ENCODE measurements around the gene ZDHHC13. TPM values are rescaled to one million over a fixed set of nuclear protein-coding genes. Genes with fewer than 3 reads are reported as not detected.

ZDHHC13 gene
- total and polyA plus RNA-seq, 3 donors from 2014 or later, result 16.3 to 32.6 (median 17.2) TPM

DNA sequence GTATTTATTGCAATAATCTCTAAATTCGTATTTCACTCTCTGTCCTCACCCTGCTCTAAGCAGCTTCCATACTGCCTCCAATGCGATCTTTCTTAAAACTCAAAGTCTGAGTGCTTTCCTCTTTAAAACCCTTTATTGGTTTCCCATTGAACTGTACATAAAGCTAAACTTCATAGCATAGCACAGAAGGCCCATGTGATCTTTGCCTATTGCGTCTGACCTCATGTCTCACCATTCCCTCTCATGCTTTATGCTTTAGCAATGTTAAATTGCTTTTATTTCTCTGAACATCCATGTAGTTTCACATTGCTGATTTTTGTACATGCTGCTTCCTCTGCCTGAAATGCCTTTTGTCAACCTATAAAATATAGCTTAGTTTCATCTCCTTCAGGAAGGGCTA, 28.4 kb downstream of the ZDHHC13 start:
- no peak for TF ChIP-seq POLR2A (IDR thresholded peaks at IDR 0.05)
- TF ChIP-seq, protein P1, sequence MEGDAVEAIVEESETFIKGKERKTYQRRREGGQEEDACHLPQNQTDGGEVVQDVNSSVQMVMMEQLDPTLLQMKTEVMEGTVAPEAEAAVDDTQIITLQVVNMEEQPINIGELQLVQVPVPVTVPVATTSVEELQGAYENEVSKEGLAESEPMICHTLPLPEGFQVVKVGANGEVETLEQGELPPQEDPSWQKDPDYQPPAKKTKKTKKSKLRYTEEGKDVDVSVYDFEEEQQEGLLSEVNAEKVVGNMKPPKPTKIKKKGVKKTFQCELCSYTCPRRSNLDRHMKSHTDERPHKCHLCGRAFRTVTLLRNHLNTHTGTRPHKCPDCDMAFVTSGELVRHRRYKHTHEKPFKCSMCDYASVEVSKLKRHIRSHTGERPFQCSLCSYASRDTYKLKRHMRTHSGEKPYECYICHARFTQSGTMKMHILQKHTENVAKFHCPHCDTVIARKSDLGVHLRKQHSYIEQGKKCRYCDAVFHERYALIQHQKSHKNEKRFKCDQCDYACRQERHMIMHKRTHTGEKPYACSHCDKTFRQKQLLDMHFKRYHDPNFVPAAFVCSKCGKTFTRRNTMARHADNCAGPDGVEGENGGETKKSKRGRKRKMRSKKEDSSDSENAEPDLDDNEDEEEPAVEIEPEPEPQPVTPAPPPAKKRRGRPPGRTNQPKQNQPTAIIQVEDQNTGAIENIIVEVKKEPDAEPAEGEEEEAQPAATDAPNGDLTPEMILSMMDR (IDR thresholded peaks at IDR 0.05), result no peak
- Histone ChIP-seq H3K27ac (no peak overlapping the region), H3K9me3 (no peaks in the 10 kb centered on the region), H3K36me3 (ENCODE audit: low read depth, missing control alignments) (no peaks in the 10 kb centered on the region), H3K27me3 (no peaks in the 10 kb centered on the region), H3K4me1 (no peaks in the 10 kb centered on the region), H3K4me3 (no peak overlapping the region)
- WGBS, 2 donors, result 62 to 64% methylated on average over 3 of the region's 3 CpGs
- no peak for DNase-seq
- intact Hi-C loops (cut with DNase I; ENCODE audit: low total_unique reads), result no loop called here

DNA sequence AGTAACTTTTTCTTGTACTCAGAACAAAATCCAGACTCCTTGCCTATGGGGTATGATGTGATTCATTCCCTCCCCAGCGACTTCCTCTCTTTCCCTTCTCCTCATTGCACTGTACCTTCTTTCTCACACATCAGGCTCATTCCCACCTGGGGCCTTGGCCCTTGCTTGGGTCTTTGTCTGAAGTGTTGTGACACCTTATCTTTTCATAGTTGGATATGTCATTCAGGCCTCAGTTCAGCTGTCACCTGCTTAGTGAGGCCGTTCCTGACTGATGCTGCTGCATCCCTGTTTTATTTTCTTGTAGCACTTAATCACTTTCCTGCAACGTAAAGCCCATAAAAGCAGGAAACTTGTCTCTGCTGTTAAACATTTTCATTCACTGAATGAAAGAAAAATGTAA, 39.9 kb downstream of the ZDHHC13 start:
- no peaks in the 10 kb centered on the region for H3K36me3 ChIP-seq (ENCODE audit: low read depth, missing control alignments)
- H3K4me3 ChIP-seq, result no peak overlapping the region
- H3K27ac ChIP-seq, result no peak overlapping the region
- no peaks in the 10 kb centered on the region for H3K9me3 ChIP-seq
- intact Hi-C loops (cut with DNase I; ENCODE audit: low total_unique reads), result no loop called here
- no peaks in the 10 kb centered on the region for H3K27me3 ChIP-seq
- WGBS, 2 donors, result 56 to 60% methylated on average over 3 of the region's 3 CpGs
- no peak for TF ChIP-seq POLR2A (IDR thresholded peaks at IDR 0.05)
- TF ChIP-seq, protein P1 (IDR thresholded peaks at IDR 0.05), result no peak
- no peaks in the 10 kb centered on the region for H3K4me1 ChIP-seq
- DNase-seq, result no peak

DNA sequence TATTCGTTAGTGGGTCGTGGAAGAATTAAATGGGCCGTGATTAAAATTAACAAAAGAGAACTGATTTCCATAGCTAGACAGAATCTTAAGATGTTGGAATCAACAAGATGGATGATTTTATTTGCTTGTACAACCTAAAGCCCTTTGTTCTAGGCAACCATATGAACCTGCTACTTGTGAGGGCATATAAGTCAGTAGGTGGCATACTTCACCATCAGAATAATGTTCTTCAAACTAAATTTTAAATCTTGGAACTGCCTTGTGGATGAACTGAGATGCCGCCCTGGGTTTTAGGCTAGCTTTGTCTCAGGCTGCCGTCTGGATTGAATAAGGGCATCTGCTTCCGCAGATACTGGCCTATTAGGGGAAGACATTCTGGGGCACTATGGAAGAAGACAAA, 43.9 kb downstream of the ZDHHC13 start:
- no peaks in the 10 kb centered on the region for H3K36me3 ChIP-seq (ENCODE audit: low read depth, missing control alignments)
- WGBS, 2 donors, result 90 to 93% methylated on average over 6 of the region's 6 CpGs
- no peak for DNase-seq
- H3K27ac ChIP-seq, result no peak overlapping the region
- H3K9me3 ChIP-seq, result no peaks in the 10 kb centered on the region
- H3K4me1 ChIP-seq, result no peaks in the 10 kb centered on the region
- H3K27me3 ChIP-seq, result no peaks in the 10 kb centered on the region
- intact Hi-C loops (cut with DNase I; ENCODE audit: low total_unique reads), result no loop called here
- H3K4me3 ChIP-seq, result no peak overlapping the region
- no peak for TF ChIP-seq POLR2A (IDR thresholded peaks at IDR 0.05)
- TF ChIP-seq, protein P1 (IDR thresholded peaks at IDR 0.05), result no peak

DNA sequence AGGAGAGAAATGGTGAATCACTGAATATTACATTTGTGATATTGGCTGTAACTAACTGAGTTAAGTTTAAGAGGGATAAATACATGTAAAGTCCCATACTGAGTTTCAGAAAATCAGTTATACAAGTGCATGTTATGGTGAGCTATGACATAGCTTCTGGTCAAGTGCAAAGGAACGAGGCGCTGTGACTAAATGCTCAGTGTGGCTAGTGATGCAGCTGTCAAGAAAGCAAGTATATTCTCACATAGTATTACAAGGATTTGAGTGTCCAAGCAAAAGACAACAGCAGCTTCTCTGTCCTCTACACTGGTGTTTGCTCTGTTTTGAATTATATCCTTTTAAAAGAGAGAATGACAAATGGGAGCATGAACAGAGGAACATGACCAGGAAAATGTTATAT, 44.7 kb downstream of the ZDHHC13 start:
- no peaks in the 10 kb centered on the region for H3K4me1 ChIP-seq
- DNase-seq, result no peak
- no peaks in the 10 kb centered on the region for H3K27me3 ChIP-seq
- no peaks in the 10 kb centered on the region for H3K36me3 ChIP-seq (ENCODE audit: low read depth, missing control alignments)
- no peaks in the 10 kb centered on the region for H3K9me3 ChIP-seq
- intact Hi-C loops (cut with DNase I; ENCODE audit: low total_unique reads), result no loop called here
- H3K27ac ChIP-seq, result no peak overlapping the region
- TF ChIP-seq POLR2A (IDR thresholded peaks at IDR 0.05), result no peak
- TF ChIP-seq, protein P1 (IDR thresholded peaks at IDR 0.05), result no peak
- H3K4me3 ChIP-seq, result no peak overlapping the region
- WGBS, 2 donors, result 97 to 98% methylated on average over 2 of the region's 2 CpGs

DNA sequence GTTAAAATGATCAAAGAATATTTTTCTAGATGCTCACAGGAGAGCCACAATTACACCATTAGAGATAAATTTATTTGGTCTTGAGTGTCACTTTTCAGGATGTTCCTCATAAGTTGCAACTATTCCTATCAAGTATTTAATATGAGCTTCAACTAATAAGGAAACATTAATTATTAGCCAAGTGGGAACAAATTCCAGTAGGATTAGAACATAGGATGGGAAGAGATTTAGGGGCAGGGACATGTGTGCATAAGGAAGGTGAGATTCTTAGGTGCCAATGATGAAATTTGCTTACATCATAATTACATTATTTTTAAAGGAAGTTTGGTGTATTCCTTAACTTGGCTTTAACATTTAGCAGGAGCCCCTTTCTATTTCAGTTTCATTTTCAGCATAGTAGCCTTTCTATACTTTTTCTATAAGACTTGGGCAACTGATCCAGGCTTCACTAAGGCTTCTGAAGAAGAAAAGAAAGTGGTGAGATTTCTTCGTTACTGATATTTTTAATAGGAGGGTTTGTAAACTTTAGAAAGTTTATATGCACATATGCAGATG, 46.1 kb downstream of the ZDHHC13 start:
- Histone ChIP-seq H3K27me3 (no peaks in the 10 kb centered on the region), H3K27ac (no peak overlapping the region), H3K9me3 (no peaks in the 10 kb centered on the region), H3K4me1 (no peaks in the 10 kb centered on the region), H3K36me3 (ENCODE audit: low read depth, missing control alignments) (no peaks in the 10 kb centered on the region), H3K4me3 (no peak overlapping the region)
- intact Hi-C loops (cut with DNase I; ENCODE audit: low total_unique reads), result no loop called here
- 90 to 95% methylated on average over 1 of the region's 1 CpG for WGBS, 2 donors
- no peak for TF ChIP-seq POLR2A (IDR thresholded peaks at IDR 0.05)
- TF ChIP-seq, protein P1 (IDR thresholded peaks at IDR 0.05), result no peak
- no peak for DNase-seq

Data from testis (tissue), 3 donors.